MM.1S (cell line): ENCODE results near the gene CHSY3.

Experiments used
- DNase-seq: peaks from one replicate; pipeline ENCODE4 v3.0.0-alpha.2; 2015
- H2AFZ ChIP-seq: fragments of 300-600 bp; sonication (generic); 2 replicates; pipeline ENCODE4 v1.6.0; 2016; ENCODE audit warnings: antibody characterized with exemption, low read length
- H3F3A ChIP-seq: fragments of 300-600 bp; sonication (generic); 2 replicates; pipeline ENCODE4 v1.6.1; 2016; ENCODE audit warnings: mild to moderate bottlenecking, antibody characterized with exemption, low read length, moderate library complexity, mixed read lengths; ENCODE audit not compliant: insufficient read depth
- H3K27ac ChIP-seq: fragments of 300-600 bp; sonication (generic); 2 replicates; pipeline ENCODE4 v1.5.1; 2016; ENCODE audit warnings: mild to moderate bottlenecking, low read length
- H3K27me3 ChIP-seq: fragments of 300-600 bp; sonication (generic); replicated peaks from 2 replicates; pipeline ENCODE4 v1.6.0; 2016; ENCODE audit warnings: low read length; ENCODE audit not compliant: insufficient read depth
- H3K36me3 ChIP-seq: fragments of 300-600 bp; sonication (generic); replicated peaks from 2 replicates; pipeline ENCODE4 v1.6.1; 2016; ENCODE audit warnings: mild to moderate bottlenecking, low read length, mixed read lengths; ENCODE audit not compliant: insufficient read depth
- H3K4me1 ChIP-seq: fragments of 300-600 bp; sonication (generic); 2 replicates; pipeline ENCODE4 v1.6.1; 2016; ENCODE audit warnings: low read length, mixed read lengths
- H3K4me2 ChIP-seq: fragments of 300-600 bp; sonication (generic); 2 replicates; pipeline ENCODE4 v1.6.0; 2016; ENCODE audit warnings: low read depth, low read length
- H3K4me3 ChIP-seq: fragments of 300-600 bp; sonication (generic); 2 replicates; pipeline ENCODE4 v1.5.1; 2016; ENCODE audit warnings: low read length, mixed read lengths
- H3K79me2 ChIP-seq: fragments of 300-600 bp; sonication (generic); 2 replicates; pipeline ENCODE4 v1.6.1; 2016; ENCODE audit warnings: mixed run types, low read length, mixed read lengths
- H3K9ac ChIP-seq: fragments of 300-600 bp; sonication (generic); 2 replicates; pipeline ENCODE4 v1.6.1; 2016; ENCODE audit warnings: low read length, mixed read lengths
- H3K9me2 ChIP-seq: fragments of 300-600 bp; sonication (generic); replicated peaks from 2 replicates; pipeline ENCODE4 v1.6.1; 2016; ENCODE audit warnings: mild to moderate bottlenecking, low read length, mixed read lengths; ENCODE audit not compliant: insufficient read depth
- H3K9me3 ChIP-seq: fragments of 300-600 bp; sonication (generic); replicated peaks from 2 replicates; pipeline ENCODE4 v1.6.1; 2016; ENCODE audit warnings: mild to moderate bottlenecking, low read length, mixed read lengths; ENCODE audit not compliant: insufficient read depth
- H4K20me1 ChIP-seq: fragments of 300-600 bp; sonication (generic); 2 replicates; pipeline ENCODE4 v1.6.1; 2016; ENCODE audit warnings: mild to moderate bottlenecking, low read length, moderate library complexity, mixed read lengths; ENCODE audit not compliant: insufficient read depth
- EZH2 ChIP-seq: fragments of 300-600 bp; sonication (generic); optimal IDR thresholded peaks from 2 replicates; pipeline ENCODE3; 2017; ENCODE audit warnings: low read depth, mild to moderate bottlenecking, antibody characterized with exemption, low read length, mixed read lengths
- EZH2phosphoT487 ChIP-seq: fragments of 300-600 bp; sonication (generic); IDR thresholded peaks from 2 replicates; pipeline ENCODE4 v1.6.1; 2018; ENCODE audit warnings: antibody characterized with exemption, low read length
- TF ChIP-seq, protein P1 (sequence below): fragments of 300-600 bp; sonication (generic); IDR thresholded peaks from 2 replicates; pipeline ENCODE4 v1.5.1; 2016; ENCODE audit warnings: antibody characterized with exemption, low read length, mixed read lengths

CHSY3 gene

DNA sequence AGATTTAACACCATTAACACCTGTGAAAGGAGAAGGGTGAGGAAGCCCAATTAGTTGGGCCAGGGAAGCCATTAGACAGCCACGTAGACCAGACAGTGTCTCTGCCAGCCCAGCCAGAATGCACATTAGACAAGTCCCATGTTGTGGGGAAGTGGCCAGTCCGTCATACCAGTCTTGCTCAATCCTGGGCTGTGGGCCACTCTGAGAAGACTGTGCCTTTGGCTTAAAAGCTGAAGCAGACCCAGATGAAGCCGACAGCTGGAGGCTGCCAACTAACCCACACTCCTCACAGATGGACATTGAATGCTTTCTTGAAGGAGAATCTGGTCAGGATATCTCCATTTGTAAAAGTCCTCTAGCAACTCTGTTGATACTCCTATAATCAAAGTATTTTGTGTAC lies 128.5 kb downstream of the CHSY3 start:
- no peaks in the 10 kb centered on the region for H3K9me2 ChIP-seq

DNA sequence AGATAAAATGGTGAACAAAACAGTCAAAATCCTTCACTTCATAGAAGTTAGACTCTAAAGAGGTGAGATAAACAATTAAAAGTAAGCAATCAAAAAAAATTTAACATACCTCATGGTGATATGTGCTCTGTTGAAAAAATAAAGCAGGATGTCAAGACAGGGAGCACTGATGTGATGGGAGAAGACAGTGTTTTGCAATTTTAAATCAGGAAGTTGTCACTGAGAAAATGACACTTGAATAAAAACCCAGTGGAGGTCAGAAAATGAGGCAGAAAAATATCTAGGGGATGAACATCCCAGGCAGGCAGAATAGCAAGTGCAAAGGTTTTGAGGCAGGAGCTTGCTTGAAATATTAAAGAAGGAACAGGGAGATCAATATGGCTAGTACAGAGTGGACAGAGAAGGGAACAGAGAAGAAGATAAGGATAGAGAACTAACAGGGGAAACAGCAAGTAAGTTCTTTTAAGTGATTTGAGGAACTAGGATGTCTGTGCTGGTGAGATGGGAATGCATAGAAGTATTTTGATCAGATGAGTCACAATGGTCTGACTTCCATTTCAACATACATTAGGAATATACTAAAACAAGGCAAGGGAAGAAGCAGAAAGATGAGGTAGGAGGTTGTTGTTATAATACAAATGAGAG lies 130.4 kb downstream of the CHSY3 start:
- Histone ChIP-seq H3F3A (no peaks in the 10 kb centered on the region), H3K27me3 (no peaks in the 10 kb centered on the region), H3K4me3 (no peak overlapping the region), H2AFZ (no peak overlapping the region), H3K79me2 (no peaks in the 10 kb centered on the region), H3K4me1 (no peaks in the 10 kb centered on the region), H3K27ac (no peak overlapping the region), H3K9me2 (no peaks in the 10 kb centered on the region), H3K9ac (no peak overlapping the region), H3K9me3 (no peaks in the 10 kb centered on the region), H3K4me2 (no peak overlapping the region), H3K36me3 (no peaks in the 10 kb centered on the region), H4K20me1 (no peaks in the 10 kb centered on the region)
- no peak for TF ChIP-seq EZH2
- TF ChIP-seq, protein P1, sequence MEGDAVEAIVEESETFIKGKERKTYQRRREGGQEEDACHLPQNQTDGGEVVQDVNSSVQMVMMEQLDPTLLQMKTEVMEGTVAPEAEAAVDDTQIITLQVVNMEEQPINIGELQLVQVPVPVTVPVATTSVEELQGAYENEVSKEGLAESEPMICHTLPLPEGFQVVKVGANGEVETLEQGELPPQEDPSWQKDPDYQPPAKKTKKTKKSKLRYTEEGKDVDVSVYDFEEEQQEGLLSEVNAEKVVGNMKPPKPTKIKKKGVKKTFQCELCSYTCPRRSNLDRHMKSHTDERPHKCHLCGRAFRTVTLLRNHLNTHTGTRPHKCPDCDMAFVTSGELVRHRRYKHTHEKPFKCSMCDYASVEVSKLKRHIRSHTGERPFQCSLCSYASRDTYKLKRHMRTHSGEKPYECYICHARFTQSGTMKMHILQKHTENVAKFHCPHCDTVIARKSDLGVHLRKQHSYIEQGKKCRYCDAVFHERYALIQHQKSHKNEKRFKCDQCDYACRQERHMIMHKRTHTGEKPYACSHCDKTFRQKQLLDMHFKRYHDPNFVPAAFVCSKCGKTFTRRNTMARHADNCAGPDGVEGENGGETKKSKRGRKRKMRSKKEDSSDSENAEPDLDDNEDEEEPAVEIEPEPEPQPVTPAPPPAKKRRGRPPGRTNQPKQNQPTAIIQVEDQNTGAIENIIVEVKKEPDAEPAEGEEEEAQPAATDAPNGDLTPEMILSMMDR, result no peak
- TF ChIP-seq EZH2phosphoT487, result no peak
- no peak for DNase-seq

More for the DNA sequence above, 128.5 kb downstream of the CHSY3 start:
- Histone ChIP-seq H3F3A (no peaks in the 10 kb centered on the region), H3K4me1 (no peaks in the 10 kb centered on the region), H2AFZ (no peak overlapping the region), H3K27ac (no peak overlapping the region), H3K9me3 (no peaks in the 10 kb centered on the region), H4K20me1 (no peaks in the 10 kb centered on the region), H3K27me3 (no peaks in the 10 kb centered on the region), H3K4me3 (no peak overlapping the region), H3K79me2 (no peaks in the 10 kb centered on the region), H3K36me3 (no peaks in the 10 kb centered on the region), H3K4me2 (no peak overlapping the region), H3K9ac (no peak overlapping the region)
- no peak for TF ChIP-seq EZH2
- TF ChIP-seq, protein P1, result no peak
- no peak for TF ChIP-seq EZH2phosphoT487
- DNase-seq, result no peak

DNA sequence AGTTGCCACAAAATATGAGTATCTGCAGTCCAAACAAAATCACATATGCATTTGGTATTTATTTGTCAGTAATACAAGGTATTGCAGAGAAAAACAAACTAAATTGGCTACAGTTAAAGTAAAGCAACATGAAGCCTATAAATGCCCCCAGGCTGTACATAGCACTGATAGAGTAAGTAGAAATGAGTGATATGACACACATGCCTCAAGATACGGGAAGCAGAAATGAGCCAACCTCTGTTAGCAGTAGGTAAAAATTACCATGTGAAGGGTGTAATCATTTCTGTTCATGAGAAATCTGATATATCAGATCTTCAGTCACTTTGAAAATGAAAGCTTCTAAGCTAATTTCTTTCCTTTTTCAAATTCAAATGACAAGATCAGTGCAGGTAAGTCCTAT lies 131.1 kb downstream of the CHSY3 start:
- H3K4me1 ChIP-seq, result no peaks in the 10 kb centered on the region
- no peak overlapping the region for H3K9ac ChIP-seq
- H3K4me3 ChIP-seq, result no peak overlapping the region
- H3K9me2 ChIP-seq, result no peaks in the 10 kb centered on the region
- no peaks in the 10 kb centered on the region for H3K36me3 ChIP-seq
- no peak overlapping the region for H3K4me2 ChIP-seq
- no peak for TF ChIP-seq EZH2phosphoT487
- TF ChIP-seq, protein P1, result no peak
- no peak for TF ChIP-seq EZH2
- H3K27ac ChIP-seq, result no peak overlapping the region
- H2AFZ ChIP-seq, result no peak overlapping the region
- no peaks in the 10 kb centered on the region for H3K79me2 ChIP-seq
- H3K9me3 ChIP-seq, result no peaks in the 10 kb centered on the region
- H4K20me1 ChIP-seq, result no peaks in the 10 kb centered on the region
- H3F3A ChIP-seq, result no peaks in the 10 kb centered on the region
- DNase-seq, result no peak
- no peaks in the 10 kb centered on the region for H3K27me3 ChIP-seq
